AG10803 (cell line): ENCODE results near the gene LITAFD.
"Not testable (repeated sequence)": the region's sequence is repeated elsewhere in the genome, so short reads cannot be mapped to it uniquely, and the experiment has no call there.

Experiments used
- DNase-seq: peaks from one replicate; pipeline ENCODE4 v3.0.0; 2010; ENCODE audit warnings: low read depth
- H3K4me3 ChIP-seq: 2 replicates; pipeline ENCODE4 v1.5.1; 2011; ENCODE audit warnings: mild to moderate bottlenecking, low read length, control low read depth
- CTCF ChIP-seq: conservative IDR thresholded peaks from 2 replicates; pipeline ENCODE4 v1.5.1; 2011; ENCODE audit warnings: mild to moderate bottlenecking, low read length, control low read depth, inconsistent platforms

LITAFD gene

GRCh38 chr16:8910811-8911210 is 28.7 kb downstream of the LITAFD start:
- no peak overlapping the region for H3K4me3 ChIP-seq
- no peak for TF ChIP-seq CTCF
- no peak for DNase-seq

DNA sequence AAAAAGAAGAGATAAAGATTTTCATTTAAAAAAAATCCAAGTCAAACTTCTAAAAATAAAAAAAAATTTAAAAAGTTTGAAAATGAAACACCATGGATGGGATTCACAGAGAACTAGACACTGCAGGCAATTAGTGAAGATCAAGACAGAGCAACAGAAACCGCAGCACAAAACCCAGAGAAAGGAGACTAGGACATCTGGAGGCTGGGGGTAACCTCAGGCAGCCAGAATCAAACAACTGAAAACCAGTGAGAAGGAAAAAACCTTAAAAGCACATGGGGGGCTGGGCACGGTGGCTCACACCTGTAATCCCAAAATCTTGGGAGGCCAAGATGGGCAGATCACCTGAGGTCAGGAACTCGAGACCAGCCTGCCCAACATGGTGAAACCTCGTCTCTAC is 30.6 kb downstream of the LITAFD start:
- no peak overlapping the region for H3K4me3 ChIP-seq
- no peak for TF ChIP-seq CTCF
- DNase-seq: no peak

- no peak for DNase-seq
- no peak overlapping the region for H3K4me3 ChIP-seq
- TF ChIP-seq CTCF: no peak
Measured at GRCh38 chr16:8914098-8914497, 31.9 kb downstream of the LITAFD start.

DNA sequence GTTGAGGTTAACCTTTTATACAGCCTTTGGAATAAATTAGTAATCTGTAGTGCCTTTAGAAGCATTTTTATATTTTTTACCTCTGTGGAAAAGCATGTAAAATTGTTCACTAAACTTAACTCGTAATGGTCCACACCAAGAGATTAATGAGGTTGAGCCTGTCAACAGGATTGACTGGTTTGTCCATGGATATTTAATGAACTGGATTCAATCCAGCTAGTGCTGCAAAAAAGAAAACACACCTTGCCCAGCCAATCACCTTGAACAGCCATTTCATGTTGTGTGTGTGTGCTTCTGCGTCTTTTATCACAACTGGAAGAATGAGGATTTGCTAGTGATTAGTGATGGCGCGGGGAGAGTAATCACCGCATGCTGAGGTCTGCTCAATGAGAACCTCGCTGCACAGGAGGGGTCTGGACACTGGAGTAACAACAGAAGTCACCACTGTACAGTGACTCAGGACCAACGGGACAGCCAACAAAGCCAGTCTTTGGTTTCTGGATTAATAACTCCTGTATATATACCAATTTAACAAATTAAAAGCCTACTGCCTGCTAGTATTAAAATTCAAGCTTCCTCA is 33.7 kb downstream of the LITAFD start:
- no peak for TF ChIP-seq CTCF
- DNase-seq: no peak
- H3K4me3 ChIP-seq: no peak overlapping the region

GRCh38 chr16:8916541-8917225 is 34.5 kb downstream of the LITAFD start:
- DNase-seq: no peak
- H3K4me3 ChIP-seq: no peak overlapping the region
- TF ChIP-seq CTCF: no peak

- H3K4me3 ChIP-seq, DNase-seq: not testable (repeated sequence)
Measured at GRCh38 chr16:8917336-8917735, 35.2 kb downstream of the LITAFD start.

DNA sequence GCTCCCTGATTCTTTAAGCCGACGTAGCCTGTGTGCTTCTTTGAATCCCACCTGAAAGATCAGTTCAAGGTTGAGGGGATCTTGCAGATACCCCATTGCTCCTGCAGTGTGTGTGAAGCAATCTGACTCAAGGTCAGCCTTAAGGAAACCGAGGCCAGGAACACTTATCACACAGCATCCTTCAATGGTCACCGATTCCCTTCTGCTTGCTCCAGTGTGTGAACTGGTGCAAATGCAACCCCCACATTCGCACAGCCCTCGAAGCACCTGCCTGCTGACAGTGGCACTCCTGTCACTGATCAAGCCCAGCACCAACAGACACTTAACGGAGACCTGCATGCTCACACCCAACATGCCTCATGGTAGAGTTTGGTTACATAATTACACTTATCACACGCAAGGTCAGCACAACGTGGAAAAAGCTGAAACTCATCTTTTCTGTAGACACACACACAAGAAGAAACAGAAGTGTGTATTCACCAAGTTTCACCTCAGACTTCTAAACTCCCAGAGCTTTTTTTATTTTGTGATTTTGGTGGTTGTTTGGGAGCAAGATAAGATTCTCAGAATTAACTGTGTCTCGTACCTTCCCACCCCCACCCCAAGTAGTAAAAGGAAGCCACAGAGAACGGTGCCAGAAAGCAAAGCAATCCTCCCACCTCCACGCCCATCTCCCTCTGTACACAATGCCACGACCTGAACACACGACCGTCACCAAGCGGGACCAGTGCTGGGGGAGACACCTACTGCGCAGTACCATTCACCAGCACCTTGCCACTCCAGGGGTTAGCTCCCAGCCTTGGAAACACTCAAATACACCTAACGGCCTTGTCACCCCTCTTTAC is 37.2 kb downstream of the LITAFD start:
- no peak for DNase-seq
- H3K4me3 ChIP-seq: no peak overlapping the region
- no peak for TF ChIP-seq CTCF
